ENCODE data around the gene FAM13A. TPM values are rescaled to one million over a fixed set of nuclear protein-coding genes. Genes with fewer than 3 reads are reported as not detected.

The FAM13A gene
- total and polyA plus RNA-seq, 2 of the 8 experiments (the other 6 are each of a cell fraction or from before 2014, with no cell fraction given), result 7.1 to 16.5 TPM

DNA sequence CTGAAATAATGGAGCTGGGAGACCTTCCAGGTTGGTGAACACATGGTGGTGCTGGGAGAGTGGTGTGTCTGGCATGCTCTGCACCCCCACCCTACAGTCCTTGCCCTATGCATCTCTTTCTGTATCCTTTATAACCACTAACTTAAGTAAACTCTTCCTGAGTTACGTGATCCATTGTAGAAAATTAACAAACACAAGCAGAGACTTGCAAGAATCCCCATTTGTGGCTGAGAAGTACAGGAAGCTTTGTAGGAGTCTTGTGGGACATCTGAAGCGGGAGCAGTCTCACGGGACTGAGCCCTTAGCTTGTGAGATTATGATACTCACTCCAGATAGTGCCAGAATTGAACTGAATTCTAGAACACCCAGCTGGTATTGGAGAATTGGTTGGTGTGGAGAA is 14.3 kb upstream of the FAM13A start:
- no peaks in the 10 kb centered on the region for H3K79me2 ChIP-seq (ENCODE audit: control insufficient read depth in 1 of 2, insufficient read depth in 2 of 2, low read length in 2 of 2)
- H2BK20ac ChIP-seq (ENCODE audit: low read length), result no peak overlapping the region
- no peak overlapping the region for H3K27ac ChIP-seq (ENCODE audit: low read depth, low read length)
- H2AK5ac ChIP-seq (ENCODE audit: low read depth, low read length), result no peak overlapping the region
- H3K14ac ChIP-seq (ENCODE audit: insufficient read length), result no peak overlapping the region
- no peaks in the 10 kb centered on the region for H3K23me2 ChIP-seq (ENCODE audit: low read depth, low read length)
- H3K9ac ChIP-seq (replicated peaks in 1 of 4; ENCODE audit: extremely low read depth in 1 of 4, low read depth in 3 of 4, low read length in 3 of 4), result no peak overlapping the region
- H2BK12ac ChIP-seq (ENCODE audit: low read depth, low read length), result no peak overlapping the region
- H3K4me1 ChIP-seq (replicated peaks in 1 of 4; ENCODE audit: control insufficient read depth in 3 of 4, insufficient read depth in 4 of 4, low read length in 3 of 4), result no peaks in the 10 kb centered on the region
- H2BK15ac ChIP-seq (ENCODE audit: low read length), result no peak overlapping the region
- H3K18ac ChIP-seq (ENCODE audit: extremely low read depth, low read length), result no peak overlapping the region
- no peak overlapping the region for H3K4ac ChIP-seq (replicated peaks; ENCODE audit: insufficient read length, low read depth, low read length)
- no peak overlapping the region for H4K8ac ChIP-seq (ENCODE audit: extremely low read depth, insufficient read depth, low read length)
- H4K20me1 ChIP-seq (replicated peaks in 1 of 2; ENCODE audit: control insufficient read depth in 1 of 2, insufficient read depth in 2 of 2, low read length in 2 of 2), result no peaks in the 10 kb centered on the region
- no peak for TF ChIP-seq RXRA (IDR thresholded peaks at IDR 0.05; ENCODE audit: insufficient read depth, low read depth, low read length)
- TF ChIP-seq CBX8 (IDR thresholded peaks at IDR 0.05; ENCODE audit: borderline replicate concordance, low read depth, low read length), result no peak
- no peak for TF ChIP-seq TBP (IDR thresholded peaks at IDR 0.05; ENCODE audit: low read depth, low read length)
- no peak for TF ChIP-seq JUN (IDR thresholded peaks at IDR 0.05; ENCODE audit: low read depth, low read length)
- TF ChIP-seq CEBPB (IDR thresholded peaks at IDR 0.05; ENCODE audit: low read depth, low read length), result no peak
- TF ChIP-seq NANOG (IDR thresholded peaks at IDR 0.05; ENCODE audit: insufficient read depth, low read depth, low read length, poor library complexity, severe bottlenecking), result no peak
- TF ChIP-seq KDM1A (IDR thresholded peaks at IDR 0.05; ENCODE audit: borderline replicate concordance, low read length), result no peak
- no peak for TF ChIP-seq ZNF274 (IDR thresholded peaks at IDR 0.05; ENCODE audit: borderline replicate concordance, extremely low read depth, low read length)
- no peak for TF ChIP-seq PHF8 (conservative IDR thresholded peaks at IDR 0.05; ENCODE audit: low read depth, low read length)
- TF ChIP-seq YY1 (IDR thresholded peaks at IDR 0.05; ENCODE audit: low read depth, low read length), result no peak
- TF ChIP-seq SIRT6 (IDR thresholded peaks at IDR 0.05; ENCODE audit: low read length), result no peak
- TF ChIP-seq TCF12 (IDR thresholded peaks at IDR 0.05; ENCODE audit: low read depth, low read length), result no peak
- no peak for TF ChIP-seq NRF1 (IDR thresholded peaks at IDR 0.05; ENCODE audit: low read depth, low read length)
- TF ChIP-seq CREB1 (IDR thresholded peaks at IDR 0.05), result no peak
- FAIRE-seq (no peak), DNase-seq (ENCODE audit: low read depth in 1 of 2, low spot score in 2 of 2) (no peak)
- no peak overlapping the region for H4K5ac ChIP-seq (ENCODE audit: insufficient read length, low read depth, low read length)
- no peak overlapping the region for H3K4me2 ChIP-seq (ENCODE audit: insufficient read depth in 1 of 2, low read depth in 2 of 2, low read length in 2 of 2)
- no peaks in the 10 kb centered on the region for H3K9me3 ChIP-seq (ENCODE audit: insufficient read depth in 2 of 2, low read depth in 1 of 2, low read length in 1 of 2)
- H2BK120ac ChIP-seq (replicated peaks; ENCODE audit: low read depth, low read length), result no peak overlapping the region
- no peak overlapping the region for H3K23ac ChIP-seq (ENCODE audit: insufficient read length)
- no peak overlapping the region for H3K4me3 ChIP-seq (ENCODE audit: extremely low read depth in 1 of 4, insufficient read depth in 2 of 4, low read depth in 3 of 4, low read length in 4 of 4)
- no peaks in the 10 kb centered on the region for H3K27me3 ChIP-seq (replicated peaks in 1 of 4; ENCODE audit: control insufficient read depth in 3 of 4, extremely low read depth in 1 of 4, insufficient read depth in 3 of 4, low read length in 3 of 4)
- H3K79me1 ChIP-seq (ENCODE audit: low read depth, low read length), result no peaks in the 10 kb centered on the region
- ChIA-PET POLR2A (ENCODE audit: partially characterized antibody) (interaction anchor here (0.7 kb wide), 1 partner anchor 14 kb away, joined by 3 read pairs; the partner anchor contains the start of gene FAM13A), CTCF (ENCODE audit: partially characterized antibody) (interaction anchor here (0.9 kb wide), 1 partner anchor 18 kb away, joined by 3 read pairs; no protein-coding TSS in a partner anchor)
- no peak overlapping the region for H2BK5ac ChIP-seq (ENCODE audit: low read depth, low read length)
- 86% methylated on average over 3 of the region's 3 CpGs; no CpG with 5 or more reads in 1 of the 2 experiments for WGBS, 2 experiments (ENCODE audit: extremely low coverage in 1 of 2, insufficient coverage in 1 of 2, insufficient read length in 1 of 2, insufficient replicate concordance in 2 of 2, low coverage in 1 of 2, low lambda C conversion rate in 2 of 2, missing lambda C conversion rate in 1 of 2)
- H2AFZ ChIP-seq (ENCODE audit: low read length), result no peak overlapping the region
- H3K36me3 ChIP-seq (ENCODE audit: control insufficient read depth in 2 of 4, insufficient read depth in 4 of 4, low read length in 3 of 4), result no peaks in the 10 kb centered on the region
- no peak overlapping the region for H3K56ac ChIP-seq (replicated peaks; ENCODE audit: insufficient read length, low read depth, low read length)
- no peak overlapping the region for H4K91ac ChIP-seq (replicated peaks; ENCODE audit: insufficient read length, low read length)

Data from H1 (cell line).